CD4-positive, alpha-beta T cell treated with Interleukin-6 for 4 hours (primary cell): ENCODE measurements around the gene OR6N2.

Experiments used
- DNase-seq: peaks from one replicate; pipeline ENCODE4 v3.0.0-alpha.2; 2020; ENCODE audit warnings: mixed read lengths

OR6N2 gene

GRCh38 chr1:158781104-158781503 lies at the start of gene OR6N2:
Gene OR6N2, minus strand, starts transcription at chr1:158781204. Its CDS starts 3,569 bp downstream, at chr1:158777635.
- no peak for DNase-seq

- no peak for DNase-seq
Observed at GRCh38 chr1:158830074-158830677, 49.2 kb upstream of the OR6N2 start.

GRCh38 chr1:158821723-158822122 lies 40.7 kb upstream of the OR6N2 start:
- no peak for DNase-seq

- DNase-seq: peak; percentile 20
Observed at GRCh38 chr1:158819461-158820443, 38.7 kb upstream of the OR6N2 start.

GRCh38 chr1:158818975-158819431 lies 38.0 kb upstream of the OR6N2 start:
- DNase-seq: no peak

GRCh38 chr1:158818560-158818959 lies 37.6 kb upstream of the OR6N2 start:
- no peak for DNase-seq

- DNase-seq: no peak
Observed at GRCh38 chr1:158814970-158815369, 34.0 kb upstream of the OR6N2 start.

- no peak for DNase-seq
Observed at GRCh38 chr1:158813164-158813563, 32.2 kb upstream of the OR6N2 start.

- DNase-seq: no peak
Observed at GRCh38 chr1:158812336-158812735, 31.3 kb upstream of the OR6N2 start.

GRCh38 chr1:158810311-158810710 lies 29.3 kb upstream of the OR6N2 start:
- no peak for DNase-seq

GRCh38 chr1:158809862-158810261 lies 28.9 kb upstream of the OR6N2 start:
- DNase-seq: no peak

GRCh38 chr1:158809256-158809655 lies 28.3 kb upstream of the OR6N2 start:
- no peak for DNase-seq

- DNase-seq: no peak
Observed at GRCh38 chr1:158806916-158807536, 26.0 kb upstream of the OR6N2 start.

GRCh38 chr1:158803678-158804077 lies 22.7 kb upstream of the OR6N2 start:
- no peak for DNase-seq

GRCh38 chr1:158801396-158801795 lies 20.4 kb upstream of the OR6N2 start:
- no peak for DNase-seq

- no peak for DNase-seq
Observed at GRCh38 chr1:158800526-158800925, 19.5 kb upstream of the OR6N2 start.

- DNase-seq: no peak
Observed at GRCh38 chr1:158799689-158800088, 18.7 kb upstream of the OR6N2 start.

GRCh38 chr1:158798531-158798930 lies 17.5 kb upstream of the OR6N2 start:
- DNase-seq: no peak

GRCh38 chr1:158794247-158794646 lies 13.2 kb upstream of the OR6N2 start:
- DNase-seq: no peak

- peak; percentile 50 for DNase-seq
Observed at GRCh38 chr1:158793604-158794003, 12.6 kb upstream of the OR6N2 start.

- DNase-seq: no peak
Observed at GRCh38 chr1:158771950-158772866, 8.8 kb downstream of the OR6N2 start, which contains the start of gene OR6N1. Gene OR6N1, minus strand, starts transcription at chr1:158772195. Its CDS starts 5,513 bp downstream, at chr1:158766682.

GRCh38 chr1:158754420-158754819 lies 26.6 kb downstream of the OR6N2 start, which contains the start of gene OR6K6:
Gene OR6K6, plus strand, starts transcription at chr1:158754720. Its CDS starts 168 bp downstream, at chr1:158754888.
- no peak for DNase-seq
